Testis (tissue), 3 donors: Measurements from ENCODE around the gene ST6GAL1. TPM values are rescaled to one million over a fixed set of nuclear protein-coding genes. Genes with fewer than 3 reads are reported as not detected.

Experiments used
- DNase-seq: peaks from one replicate; pipeline ENCODE4 v3.0.0-alpha.2; 2019
- H3K27ac ChIP-seq, 2 donors: fragments of 200-600 bp; sonication (generic); one replicate each; pipeline ENCODE4 v1.5.1; 2019
- H3K27me3 ChIP-seq: fragments of 200-600 bp; sonication (generic); one replicate; pipeline ENCODE4 v1.5.1; 2019
- H3K36me3 ChIP-seq: fragments of 200-600 bp; sonication (generic); one replicate; pipeline ENCODE4 v1.5.1; 2017; ENCODE audit warnings: low read depth; ENCODE audit errors: missing control alignments
- H3K4me1 ChIP-seq: fragments of 200-600 bp; sonication (generic); one replicate; pipeline ENCODE4 v1.5.1; 2019
- H3K4me3 ChIP-seq, 2 donors: fragments of 200-600 bp; sonication (generic); one replicate each; pipeline ENCODE4 v1.5.1; 2017 to 2019
- H3K9me3 ChIP-seq: fragments of 200-600 bp; sonication (generic); one replicate; pipeline ENCODE4 v1.5.1; 2017
- POLR2A ChIP-seq: fragments of 450-650 bp; IDR thresholded peaks from one replicate; pipeline ENCODE4 v1.6.1; 2017; ENCODE audit warnings: antibody characterized with exemption, mild to moderate bottlenecking, moderate library complexity
- WGBS, 2 donors: methylation state at CpG; one replicate each; pipeline ENCODE4 v1.1.5; 2018; 5-methylcytosine and 5-hydroxymethylcytosine counted together
- intact Hi-C: fragments of 100-400 bp; cut with DNase I; formaldehyde crosslinking; loops from one replicate; pipeline ENCODE4 v1.15.1; 2023; ENCODE audit warnings: low total_unique reads
- polyA plus RNA-seq: library from polyadenylated mRNA; stranded (reverse); fragments of 350-450 nt; fragmentation: Illumina TruSeq; extraction: RNeasy Lipid Tissue Mini Kit (QIAGEN cat#74804); gene quantifications from one replicate; pipeline ENCODE4 v1.2.3, GENCODE V29; 2014; ENCODE audit warnings: low read depth, low replicate concordance; ENCODE audit not compliant: insufficient read depth
- total RNA-seq, 2 donors: library from RNA; depleted of rRNA; stranded (reverse); fragments of >200 nt; gene quantifications; one replicate each; pipeline ENCODE4 v1.2.3, GENCODE V29; 2016
- TF ChIP-seq, protein P1 (sequence below), 3 experiments: fragments of 450-650 bp in 2 of 3; fragments of 200-600 bp in 1 of 3; sonication (generic) in 1 of 3; IDR thresholded peaks; one replicate each; pipeline ENCODE4 v1.5.1; 2016 to 2019; ENCODE audit warnings: antibody characterized with exemption in 3 of 3, mild to moderate bottlenecking in 2 of 3, moderate library complexity in 1 of 3

Gene ST6GAL1
- total and polyA plus RNA-seq, 3 donors from 2014 or later = 12.8 to 26.3 (median 16.9) TPM

DNA sequence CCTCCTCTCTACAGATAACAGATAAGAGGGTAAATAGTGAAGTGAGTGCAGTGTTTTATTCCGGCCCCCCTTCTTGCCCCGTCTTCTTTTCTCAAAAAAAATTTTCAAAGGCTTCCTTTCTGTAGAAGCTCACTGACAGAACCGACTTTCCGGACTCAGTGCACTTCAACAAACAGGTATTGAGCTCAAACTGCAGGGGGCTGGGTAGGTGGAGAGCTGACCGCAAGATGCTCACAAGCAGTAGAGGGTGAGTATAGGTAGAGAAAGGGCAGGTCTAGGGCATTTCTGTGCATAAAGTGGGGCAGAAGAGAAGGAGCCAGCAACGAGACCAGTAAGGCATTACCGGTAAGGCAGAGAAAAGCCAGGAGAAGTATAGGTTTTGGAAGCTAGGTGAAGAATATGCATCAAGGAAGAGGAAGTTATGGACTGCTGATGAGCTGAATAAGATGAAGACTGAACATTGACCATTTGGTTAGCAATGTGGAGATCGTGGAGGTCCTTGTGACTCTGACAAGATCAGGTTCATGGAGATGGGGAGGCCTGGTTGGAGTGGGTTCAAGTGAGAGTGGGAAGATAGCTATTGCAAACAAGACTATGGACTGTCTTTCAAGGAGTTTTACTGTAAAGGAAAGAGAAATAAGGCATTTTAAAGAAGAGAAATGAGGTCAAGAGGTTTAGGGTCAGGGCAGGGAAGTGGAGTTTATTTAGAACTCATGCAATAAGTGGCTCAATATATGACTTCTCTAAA, 97.4 kb downstream of the ST6GAL1 start:
- intact Hi-C loops = no loop called here
- no peaks in the 10 kb centered on the region for H3K27me3 ChIP-seq
- no peak for DNase-seq
- no peak overlapping the region for H3K4me3 ChIP-seq
- H3K9me3 ChIP-seq = no peaks in the 10 kb centered on the region
- H3K4me1 ChIP-seq = no peaks in the 10 kb centered on the region
- H3K36me3 ChIP-seq = no peaks in the 10 kb centered on the region
- no peak overlapping the region for H3K27ac ChIP-seq
- 68 to 85% methylated on average over 8 of the region's 8 CpGs for WGBS, 2 donors
- no peak for TF ChIP-seq POLR2A
- TF ChIP-seq, protein P1, sequence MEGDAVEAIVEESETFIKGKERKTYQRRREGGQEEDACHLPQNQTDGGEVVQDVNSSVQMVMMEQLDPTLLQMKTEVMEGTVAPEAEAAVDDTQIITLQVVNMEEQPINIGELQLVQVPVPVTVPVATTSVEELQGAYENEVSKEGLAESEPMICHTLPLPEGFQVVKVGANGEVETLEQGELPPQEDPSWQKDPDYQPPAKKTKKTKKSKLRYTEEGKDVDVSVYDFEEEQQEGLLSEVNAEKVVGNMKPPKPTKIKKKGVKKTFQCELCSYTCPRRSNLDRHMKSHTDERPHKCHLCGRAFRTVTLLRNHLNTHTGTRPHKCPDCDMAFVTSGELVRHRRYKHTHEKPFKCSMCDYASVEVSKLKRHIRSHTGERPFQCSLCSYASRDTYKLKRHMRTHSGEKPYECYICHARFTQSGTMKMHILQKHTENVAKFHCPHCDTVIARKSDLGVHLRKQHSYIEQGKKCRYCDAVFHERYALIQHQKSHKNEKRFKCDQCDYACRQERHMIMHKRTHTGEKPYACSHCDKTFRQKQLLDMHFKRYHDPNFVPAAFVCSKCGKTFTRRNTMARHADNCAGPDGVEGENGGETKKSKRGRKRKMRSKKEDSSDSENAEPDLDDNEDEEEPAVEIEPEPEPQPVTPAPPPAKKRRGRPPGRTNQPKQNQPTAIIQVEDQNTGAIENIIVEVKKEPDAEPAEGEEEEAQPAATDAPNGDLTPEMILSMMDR (IDR thresholded peaks at IDR 0.05) = no peak

DNA sequence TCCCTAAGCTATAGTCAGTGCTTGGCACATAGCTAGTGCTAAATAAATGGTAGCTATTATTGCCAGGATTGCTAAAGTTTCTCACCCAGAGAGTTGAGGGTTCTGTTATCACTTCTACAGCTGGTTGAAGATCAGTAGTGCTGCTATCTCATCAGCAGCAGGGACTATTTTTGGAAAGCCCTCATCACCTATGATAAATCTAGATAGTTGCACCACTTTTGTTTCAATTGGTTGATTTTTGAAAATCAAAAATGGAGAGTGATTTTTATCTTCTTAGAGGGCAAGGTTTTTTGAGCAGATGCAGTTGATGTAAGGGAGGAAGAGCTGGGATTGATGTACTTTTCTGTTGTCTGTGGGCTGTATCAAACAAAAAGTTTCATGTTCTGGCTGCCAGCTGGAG, 101.6 kb downstream of the ST6GAL1 start:
- no peak for DNase-seq
- no peak overlapping the region for H3K4me3 ChIP-seq
- no peaks in the 10 kb centered on the region for H3K4me1 ChIP-seq
- no peaks in the 10 kb centered on the region for H3K9me3 ChIP-seq
- H3K27me3 ChIP-seq = no peaks in the 10 kb centered on the region
- intact Hi-C loops = no loop called here
- no peaks in the 10 kb centered on the region for H3K36me3 ChIP-seq
- TF ChIP-seq, protein P1 (IDR thresholded peaks at IDR 0.05) = no peak
- no peak for TF ChIP-seq POLR2A
- no peak overlapping the region for H3K27ac ChIP-seq

DNA sequence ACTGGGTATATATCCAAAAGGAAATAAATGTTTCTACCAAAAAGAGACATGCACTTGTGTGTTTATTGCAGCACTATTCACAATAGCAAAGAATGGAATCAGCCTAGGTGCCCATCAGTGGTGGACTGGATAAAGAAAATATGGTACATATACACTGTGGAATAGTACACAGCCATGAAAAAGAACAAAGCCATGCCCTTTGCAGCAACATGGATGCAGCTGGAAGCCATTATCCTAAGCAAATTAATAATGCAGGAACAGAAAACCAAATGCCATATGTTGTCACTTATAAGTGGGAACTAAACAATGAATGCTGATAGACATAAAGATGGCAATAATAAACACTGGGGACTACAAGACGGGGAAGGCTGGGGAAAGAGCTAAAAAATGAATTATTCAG, 106.1 kb downstream of the ST6GAL1 start:
- DNase-seq = no peak
- no peak overlapping the region for H3K27ac ChIP-seq
- TF ChIP-seq, protein P1 (IDR thresholded peaks at IDR 0.05) = no peak
- TF ChIP-seq POLR2A = no peak
- WGBS, 2 donors = 87 to 96% methylated on average over 1 of the region's 1 CpG
- H3K9me3 ChIP-seq = no peaks in the 10 kb centered on the region
- H3K27me3 ChIP-seq = no peaks in the 10 kb centered on the region
- H3K4me1 ChIP-seq = no peaks in the 10 kb centered on the region
- no peaks in the 10 kb centered on the region for H3K36me3 ChIP-seq
- H3K4me3 ChIP-seq = no peak overlapping the region
- intact Hi-C loops = no loop called here

DNA sequence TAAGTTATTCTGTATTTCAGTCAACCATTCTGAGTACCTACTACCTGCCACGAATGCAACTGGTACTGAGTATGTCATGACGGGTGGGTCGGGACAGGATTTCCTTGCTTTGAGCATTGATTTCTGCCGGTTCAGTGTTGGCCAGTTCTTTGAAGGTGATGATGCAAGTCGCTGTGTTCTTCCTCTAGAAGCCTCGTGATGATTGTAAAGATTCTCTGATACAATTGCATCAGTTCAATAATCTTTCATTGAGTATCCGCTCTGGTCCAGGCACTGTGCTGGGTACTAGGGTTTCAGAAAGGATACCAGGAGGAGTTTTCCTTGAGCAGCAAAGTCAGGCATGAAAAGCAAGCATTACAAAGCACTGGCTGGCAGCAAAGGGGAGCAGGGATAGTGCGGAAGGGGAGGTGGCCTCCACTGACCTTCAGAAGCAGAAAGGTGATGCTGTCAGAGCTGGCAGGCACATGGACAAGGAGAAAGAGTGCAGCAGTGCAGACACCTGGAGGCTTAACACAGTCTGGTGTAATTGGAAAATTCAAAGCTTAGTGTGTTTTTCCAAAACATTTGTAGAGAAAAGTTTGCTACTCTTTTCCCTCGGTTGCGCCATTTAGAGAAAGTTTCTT, 108.9 kb downstream of the ST6GAL1 start:
- Histone ChIP-seq H3K27me3 (no peaks in the 10 kb centered on the region), H3K9me3 (no peaks in the 10 kb centered on the region), H3K4me1 (no peaks in the 10 kb centered on the region), H3K4me3 (no peak overlapping the region), H3K27ac (no peak overlapping the region), H3K36me3 (no peaks in the 10 kb centered on the region)
- WGBS, 2 donors = 80 to 90% methylated on average over 10 of the region's 10 CpGs
- intact Hi-C loops = no loop called here
- no peak for DNase-seq
- TF ChIP-seq, protein P1 (IDR thresholded peaks at IDR 0.05) = no peak
- TF ChIP-seq POLR2A = no peak
